Measurements from ENCODE around the gene C1orf226. TPM values are rescaled to one million over a fixed set of nuclear protein-coding genes. Genes with fewer than 3 reads are reported as not detected.

Gene C1orf226
- total RNA-seq, 1 experiment from 2014 or later: 34.3 TPM

DNA sequence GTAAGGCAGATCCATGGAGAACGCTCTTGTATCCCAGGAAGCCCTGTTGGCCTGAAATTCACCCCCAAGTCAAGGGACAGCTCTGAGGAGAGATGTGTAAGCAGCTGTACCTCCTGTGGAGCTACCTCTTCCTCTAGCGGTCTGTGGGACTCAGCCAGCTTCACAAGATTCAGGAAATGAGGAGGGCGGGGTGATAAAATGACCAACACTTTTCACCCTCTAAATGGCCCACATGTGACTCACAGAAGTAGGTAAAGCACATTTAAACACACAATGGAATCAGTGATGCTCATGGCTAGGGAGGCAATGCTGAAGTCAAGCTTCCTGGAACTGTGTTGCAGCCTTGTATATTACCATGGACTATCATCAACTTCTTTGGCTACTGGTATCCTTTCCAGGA lies 30.5 kb downstream of the C1orf226 start, which contains the start of gene SH2D1B:
Gene SH2D1B (minus strand): TSS at position 135 of the 400 bp plus-strand sequence. CDS start 120 bp downstream, at position 15.
- BruUV-seq (replicated peaks): no TSS peak
- intact Hi-C loops (cut with micrococcal nuclease; ENCODE audit: unreplicated experiment): no loop called here
- CTCF ChIA-PET: no interaction called here

DNA sequence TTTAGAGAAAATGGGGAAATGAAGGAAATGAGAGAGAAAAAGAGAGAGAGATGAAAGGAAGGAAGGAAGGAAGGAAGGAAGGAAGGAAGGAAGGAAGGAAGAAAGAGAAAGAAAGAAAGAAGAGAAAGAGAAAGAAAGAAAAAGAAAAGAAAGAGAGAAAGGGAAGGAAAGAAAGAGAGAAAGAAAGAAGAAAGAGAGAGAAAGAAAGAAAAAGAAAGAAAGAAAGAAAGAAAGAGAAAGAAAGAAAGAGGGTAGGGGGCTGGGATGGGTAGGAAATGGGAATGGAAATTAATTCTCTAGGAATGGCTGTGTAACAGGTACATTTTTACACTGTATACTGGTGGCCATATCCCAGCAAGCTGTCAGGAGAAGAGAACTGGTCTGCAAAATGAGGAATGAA lies 34.7 kb downstream of the C1orf226 start:
- Histone ChIP-seq H3K4me1 (ENCODE audit: insufficient read depth, low read length, poor library complexity, severe bottlenecking) (no peaks in the 10 kb centered on the region), H3K9me3 (ENCODE audit: low read depth, low read length, poor library complexity, severe bottlenecking) (no peaks in the 10 kb centered on the region), H3K27me3 (replicated peaks; ENCODE audit: insufficient read depth, low read depth, low read length, poor library complexity) (no peaks in the 10 kb centered on the region), H3K36me3 (ENCODE audit: insufficient read depth, low read length, poor library complexity, severe bottlenecking) (no peaks in the 10 kb centered on the region), H3K27ac (ENCODE audit: low read depth, low read length, poor library complexity, severe bottlenecking) (no peak overlapping the region), H3K4me3 (ENCODE audit: low read depth, low read length, poor library complexity, severe bottlenecking) (no peak overlapping the region)
- BruUV-seq (replicated peaks): no TSS peak
- TF ChIP-seq EZH2 (IDR thresholded peaks at IDR 0.05; ENCODE audit: borderline replicate concordance, low read depth, low read length, poor library complexity, severe bottlenecking): no peak
- TF ChIP-seq, protein P1, sequence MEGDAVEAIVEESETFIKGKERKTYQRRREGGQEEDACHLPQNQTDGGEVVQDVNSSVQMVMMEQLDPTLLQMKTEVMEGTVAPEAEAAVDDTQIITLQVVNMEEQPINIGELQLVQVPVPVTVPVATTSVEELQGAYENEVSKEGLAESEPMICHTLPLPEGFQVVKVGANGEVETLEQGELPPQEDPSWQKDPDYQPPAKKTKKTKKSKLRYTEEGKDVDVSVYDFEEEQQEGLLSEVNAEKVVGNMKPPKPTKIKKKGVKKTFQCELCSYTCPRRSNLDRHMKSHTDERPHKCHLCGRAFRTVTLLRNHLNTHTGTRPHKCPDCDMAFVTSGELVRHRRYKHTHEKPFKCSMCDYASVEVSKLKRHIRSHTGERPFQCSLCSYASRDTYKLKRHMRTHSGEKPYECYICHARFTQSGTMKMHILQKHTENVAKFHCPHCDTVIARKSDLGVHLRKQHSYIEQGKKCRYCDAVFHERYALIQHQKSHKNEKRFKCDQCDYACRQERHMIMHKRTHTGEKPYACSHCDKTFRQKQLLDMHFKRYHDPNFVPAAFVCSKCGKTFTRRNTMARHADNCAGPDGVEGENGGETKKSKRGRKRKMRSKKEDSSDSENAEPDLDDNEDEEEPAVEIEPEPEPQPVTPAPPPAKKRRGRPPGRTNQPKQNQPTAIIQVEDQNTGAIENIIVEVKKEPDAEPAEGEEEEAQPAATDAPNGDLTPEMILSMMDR (conservative IDR thresholded peaks at IDR 0.05; ENCODE audit: low read depth, low read length): no peak
- intact Hi-C loops (cut with micrococcal nuclease; ENCODE audit: unreplicated experiment): no loop called here
- POLR2A ChIA-PET (ENCODE audit: low non-redundant PET): no interaction called here
- DNase-seq (ENCODE audit: low spot score): no peak
- CTCF ChIA-PET: no interaction called here

More for the DNA sequence above, 30.5 kb downstream of the C1orf226 start, which contains the start of gene SH2D1B:
- Histone ChIP-seq H3K36me3 (ENCODE audit: insufficient read depth, low read length, poor library complexity, severe bottlenecking) (no peaks in the 10 kb centered on the region), H3K4me3 (ENCODE audit: low read depth, low read length, poor library complexity, severe bottlenecking) (no peak within 1 kb of the TSS), H3K27ac (ENCODE audit: low read depth, low read length, poor library complexity, severe bottlenecking) (no peak within 1 kb of the TSS), H3K4me1 (ENCODE audit: insufficient read depth, low read length, poor library complexity, severe bottlenecking) (no peaks in the 10 kb centered on the region), H3K27me3 (replicated peaks; ENCODE audit: insufficient read depth, low read depth, low read length, poor library complexity) (no peaks in the 10 kb centered on the region), H3K9me3 (ENCODE audit: low read depth, low read length, poor library complexity, severe bottlenecking) (no peaks in the 10 kb centered on the region)
- no peak for DNase-seq (ENCODE audit: low spot score)
- POLR2A ChIA-PET (ENCODE audit: low non-redundant PET): no interaction called here
- no peak for TF ChIP-seq EZH2 (IDR thresholded peaks at IDR 0.05; ENCODE audit: borderline replicate concordance, low read depth, low read length, poor library complexity, severe bottlenecking)
- TF ChIP-seq, protein P1 (conservative IDR thresholded peaks at IDR 0.05; ENCODE audit: low read depth, low read length): no peak

DNA sequence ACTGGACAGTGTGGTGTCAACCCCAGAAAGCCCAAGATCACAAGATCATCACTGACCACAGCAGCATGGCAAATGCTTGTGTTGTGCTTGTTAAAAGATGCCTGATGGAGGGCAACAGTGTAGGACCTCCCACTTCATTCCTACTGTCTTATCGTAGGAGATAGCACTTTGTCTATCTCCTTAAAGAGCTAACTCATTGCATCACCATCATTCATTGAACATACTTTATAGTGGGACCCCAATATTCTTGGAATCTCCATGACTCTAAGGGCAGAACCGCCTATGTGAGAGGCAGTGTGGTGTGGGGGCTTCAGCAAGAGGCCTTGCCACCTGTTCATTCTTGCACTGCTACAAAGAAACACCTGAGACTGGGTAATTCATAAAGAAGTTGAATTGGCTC lies 35.4 kb downstream of the C1orf226 start:
- Histone ChIP-seq H3K4me1 (ENCODE audit: insufficient read depth, low read length, poor library complexity, severe bottlenecking) (no peaks in the 10 kb centered on the region), H3K27me3 (replicated peaks; ENCODE audit: insufficient read depth, low read depth, low read length, poor library complexity) (no peaks in the 10 kb centered on the region), H3K4me3 (ENCODE audit: low read depth, low read length, poor library complexity, severe bottlenecking) (no peak overlapping the region), H3K36me3 (ENCODE audit: insufficient read depth, low read length, poor library complexity, severe bottlenecking) (no peaks in the 10 kb centered on the region), H3K9me3 (ENCODE audit: low read depth, low read length, poor library complexity, severe bottlenecking) (no peaks in the 10 kb centered on the region), H3K27ac (ENCODE audit: low read depth, low read length, poor library complexity, severe bottlenecking) (no peak overlapping the region)
- ChIA-PET CTCF (no interaction called here), POLR2A (ENCODE audit: low non-redundant PET) (no interaction called here)
- intact Hi-C loops (cut with micrococcal nuclease; ENCODE audit: unreplicated experiment): no loop called here
- no peak for DNase-seq (ENCODE audit: low spot score)
- no TSS peak for BruUV-seq (replicated peaks)
- TF ChIP-seq, protein P1 (conservative IDR thresholded peaks at IDR 0.05; ENCODE audit: low read depth, low read length): no peak
- no peak for TF ChIP-seq EZH2 (IDR thresholded peaks at IDR 0.05; ENCODE audit: borderline replicate concordance, low read depth, low read length, poor library complexity, severe bottlenecking)
